Fibroblast of skin of left biceps (primary cell): Measurements from ENCODE around the gene S100A7A.
"Not testable (repeated sequence)": the region's sequence is repeated elsewhere in the genome, so short reads cannot be mapped to it uniquely, and the experiment has no call there.

Experiments
- DNase-seq, 2 experiments: peaks; one replicate each; pipeline ENCODE4 v3.0.0-alpha.2; 2013; ENCODE audit warnings: low read depth in 2 of 2

S100A7A gene

GRCh38 chr1:153459655-153460054 lies 43.3 kb downstream of the S100A7A start:
- DNase-seq: no peak

- DNase-seq: no peak
Measured at GRCh38 chr1:153460551-153460950, 44.2 kb downstream of the S100A7A start, which contains the start of gene S100A7. Gene S100A7, minus strand, starts transcription at chr1:153460651. Its CDS starts 1,638 bp downstream, at chr1:153459013.

GRCh38 chr1:153462741-153463140 lies 46.4 kb downstream of the S100A7A start:
- DNase-seq: not testable (repeated sequence)

GRCh38 chr1:153465811-153466636 lies 49.7 kb downstream of the S100A7A start:
- no peak for DNase-seq

GRCh38 chr1:153466908-153467307 lies 50.6 kb downstream of the S100A7A start:
- no peak for DNase-seq

GRCh38 chr1:153470707-153471106 lies 54.4 kb downstream of the S100A7A start:
- no peak for DNase-seq
